ENCODE measurements around the gene PPP2CA. TPM values are rescaled to one million over a fixed set of nuclear protein-coding genes. Genes with fewer than 3 reads are reported as not detected.
A peak's percentile ranks its signal among the peaks of the same experiment; 100 is the strongest.

Gene PPP2CA
- total and polyA plus RNA-seq, 2 of the 8 experiments (the other 6 are each of a cell fraction or from before 2014, with no cell fraction given), result 75.0 to 205 TPM

GRCh38 chr5:134224888-134225779 lies 739 bp downstream of the PPP2CA start (continued):
- TF ChIP-seq HDAC2 (IDR thresholded peaks at IDR 0.05; ENCODE audit: borderline replicate concordance in 1 of 2, low read depth in 2 of 2, low read length in 2 of 2) (peak in 1 of 2 experiments; percentile 70; a peak in 1 of 4 replicates), NRF1 (IDR thresholded peaks at IDR 0.05; ENCODE audit: low read depth, low read length) (no peak), RXRA (IDR thresholded peaks at IDR 0.05; ENCODE audit: insufficient read depth, low read depth, low read length) (no peak), MAX (IDR thresholded peaks at IDR 0.05) (0 out of 2 replicates have a peak, but pooled peaks have one; percentile 6), TAF1 (IDR thresholded peaks at IDR 0.05; ENCODE audit: low read depth, low read length) (peak; percentile 87), SP1 (IDR thresholded peaks at IDR 0.05; ENCODE audit: low read depth, low read length) (no peak), POLR2AphosphoS5 (IDR thresholded peaks at IDR 0.05; ENCODE audit: low read depth, low read length) (peak; percentile 72; the same call in 1 of the 2 replicates), PHF8 (conservative IDR thresholded peaks at IDR 0.05; ENCODE audit: low read depth, low read length) (no peak), GABPA (IDR thresholded peaks at IDR 0.05; ENCODE audit: borderline replicate concordance, insufficient read depth, low read length) (no peak), ATF3 (IDR thresholded peaks at IDR 0.05; ENCODE audit: insufficient read depth, low read depth, low read length) (no peak), BCL11A (IDR thresholded peaks at IDR 0.05; ENCODE audit: low read depth in 2 of 2, low read length in 2 of 2) (no peak), GTF2F1 (IDR thresholded peaks at IDR 0.05; ENCODE audit: borderline replicate concordance, low read depth, low read length) (no peak), EP300 (IDR thresholded peaks at IDR 0.05; ENCODE audit: borderline replicate concordance in 1 of 2, low read depth in 2 of 2, low read length in 2 of 2) (no peak), JUND (IDR thresholded peaks at IDR 0.05; ENCODE audit: low read length) (no peak), CBX5 (IDR thresholded peaks at IDR 0.05; ENCODE audit: low read depth, low read length) (no peak), BACH1 (IDR thresholded peaks at IDR 0.05; ENCODE audit: low read length) (no peak), SRF (IDR thresholded peaks at IDR 0.05; ENCODE audit: low read depth, low read length) (no peak), BRCA1 (IDR thresholded peaks at IDR 0.05; ENCODE audit: low read depth, low read length) (no peak), TCF12 (IDR thresholded peaks at IDR 0.05; ENCODE audit: low read depth, low read length) (no peak), CREB1 (IDR thresholded peaks at IDR 0.05) (no peak)
- TF ChIP-seq, protein P1, sequence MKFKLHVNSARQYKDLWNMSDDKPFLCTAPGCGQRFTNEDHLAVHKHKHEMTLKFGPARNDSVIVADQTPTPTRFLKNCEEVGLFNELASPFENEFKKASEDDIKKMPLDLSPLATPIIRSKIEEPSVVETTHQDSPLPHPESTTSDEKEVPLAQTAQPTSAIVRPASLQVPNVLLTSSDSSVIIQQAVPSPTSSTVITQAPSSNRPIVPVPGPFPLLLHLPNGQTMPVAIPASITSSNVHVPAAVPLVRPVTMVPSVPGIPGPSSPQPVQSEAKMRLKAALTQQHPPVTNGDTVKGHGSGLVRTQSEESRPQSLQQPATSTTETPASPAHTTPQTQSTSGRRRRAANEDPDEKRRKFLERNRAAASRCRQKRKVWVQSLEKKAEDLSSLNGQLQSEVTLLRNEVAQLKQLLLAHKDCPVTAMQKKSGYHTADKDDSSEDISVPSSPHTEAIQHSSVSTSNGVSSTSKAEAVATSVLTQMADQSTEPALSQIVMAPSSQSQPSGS (IDR thresholded peaks at IDR 0.05; ENCODE audit: low read length), result no peak
